ENCODE data around the gene CTTNBP2.

The CTTNBP2 gene

GRCh38 chr7:117790251-117790650 is 83.0 kb downstream of the CTTNBP2 start:
- Histone ChIP-seq H3K36me3 (ENCODE audit: control insufficient read depth, insufficient read depth, low read length) (no peaks in the 10 kb centered on the region), H3K4me1 (ENCODE audit: control insufficient read depth, insufficient read depth, low read length, poor library complexity, severe bottlenecking) (no peaks in the 10 kb centered on the region), H3K9me3 (ENCODE audit: control insufficient read depth, low read length) (no peaks in the 10 kb centered on the region), H3K27ac (ENCODE audit: low read depth, low read length, severe bottlenecking) (no peak overlapping the region), H3K4me3 (ENCODE audit: extremely low read depth, insufficient read depth, low read length, poor library complexity, severe bottlenecking) (no peak overlapping the region)
- WGBS, 2 experiments (ENCODE audit: insufficient coverage in 2 of 2) = no CpG with 5 or more reads among the region's 2 CpGs

GRCh38 chr7:117785431-117785830 is 87.8 kb downstream of the CTTNBP2 start:
- Histone ChIP-seq H3K9me3 (ENCODE audit: control insufficient read depth, low read length) (no peaks in the 10 kb centered on the region), H3K4me1 (ENCODE audit: control insufficient read depth, insufficient read depth, low read length, poor library complexity, severe bottlenecking) (no peaks in the 10 kb centered on the region), H3K27ac (ENCODE audit: low read depth, low read length, severe bottlenecking) (no peak overlapping the region), H3K36me3 (ENCODE audit: control insufficient read depth, insufficient read depth, low read length) (no peaks in the 10 kb centered on the region), H3K4me3 (ENCODE audit: extremely low read depth, insufficient read depth, low read length, poor library complexity, severe bottlenecking) (no peak overlapping the region)
- no CpG with 5 or more reads among the region's 1 CpG for WGBS, 2 experiments (ENCODE audit: insufficient coverage in 2 of 2)

GRCh38 chr7:117784315-117784714 is 88.9 kb downstream of the CTTNBP2 start:
- WGBS, 2 experiments (ENCODE audit: insufficient coverage in 2 of 2) = no CpG with 5 or more reads among the region's 1 CpG
- Histone ChIP-seq H3K4me3 (ENCODE audit: extremely low read depth, insufficient read depth, low read length, poor library complexity, severe bottlenecking) (no peak overlapping the region), H3K27ac (ENCODE audit: low read depth, low read length, severe bottlenecking) (no peak overlapping the region), H3K9me3 (ENCODE audit: control insufficient read depth, low read length) (no peaks in the 10 kb centered on the region), H3K4me1 (ENCODE audit: control insufficient read depth, insufficient read depth, low read length, poor library complexity, severe bottlenecking) (no peaks in the 10 kb centered on the region), H3K36me3 (ENCODE audit: control insufficient read depth, insufficient read depth, low read length) (no peaks in the 10 kb centered on the region)

- no peaks in the 10 kb centered on the region for H3K36me3 ChIP-seq (ENCODE audit: control insufficient read depth, insufficient read depth, low read length)
- 97 to 100% methylated on average over 1 to 3 of the region's 3 CpGs for WGBS, 2 experiments (ENCODE audit: insufficient coverage in 2 of 2)
- no peaks in the 10 kb centered on the region for H3K9me3 ChIP-seq (ENCODE audit: control insufficient read depth, low read length)
- no peak overlapping the region for H3K27ac ChIP-seq (ENCODE audit: low read depth, low read length, severe bottlenecking)
- no peaks in the 10 kb centered on the region for H3K4me1 ChIP-seq (ENCODE audit: control insufficient read depth, insufficient read depth, low read length, poor library complexity, severe bottlenecking)
- H3K4me3 ChIP-seq (ENCODE audit: extremely low read depth, insufficient read depth, low read length, poor library complexity, severe bottlenecking) = no peak overlapping the region
Observed at GRCh38 chr7:117782761-117783160, 90.5 kb downstream of the CTTNBP2 start.

- 83 to 100% methylated on average over 2 of the region's 2 CpGs for WGBS, 2 experiments (ENCODE audit: insufficient coverage in 2 of 2)
Observed at GRCh38 chr7:117781707-117782106, 91.5 kb downstream of the CTTNBP2 start.

GRCh38 chr7:117780832-117781231 is 92.4 kb downstream of the CTTNBP2 start:
- H3K4me1 ChIP-seq (ENCODE audit: control insufficient read depth, insufficient read depth, low read length, poor library complexity, severe bottlenecking) = no peaks in the 10 kb centered on the region
- no peaks in the 10 kb centered on the region for H3K9me3 ChIP-seq (ENCODE audit: control insufficient read depth, low read length)
- whole genome bisulfite sequencing, 2 experiments (ENCODE audit: insufficient coverage in 2 of 2) = no CpG with 5 or more reads among the region's 2 CpGs
- H3K27ac ChIP-seq (ENCODE audit: low read depth, low read length, severe bottlenecking) = no peak overlapping the region
- H3K4me3 ChIP-seq (ENCODE audit: extremely low read depth, insufficient read depth, low read length, poor library complexity, severe bottlenecking) = no peak overlapping the region
- no peaks in the 10 kb centered on the region for H3K36me3 ChIP-seq (ENCODE audit: control insufficient read depth, insufficient read depth, low read length)

More at GRCh38 chr7:117781707-117782106, 91.5 kb downstream of the CTTNBP2 start:
- no peaks in the 10 kb centered on the region for H3K9me3 ChIP-seq (ENCODE audit: control insufficient read depth, low read length)
- H3K4me1 ChIP-seq (ENCODE audit: control insufficient read depth, insufficient read depth, low read length, poor library complexity, severe bottlenecking) = no peaks in the 10 kb centered on the region
- H3K27ac ChIP-seq (ENCODE audit: low read depth, low read length, severe bottlenecking) = no peak overlapping the region
- no peak overlapping the region for H3K4me3 ChIP-seq (ENCODE audit: extremely low read depth, insufficient read depth, low read length, poor library complexity, severe bottlenecking)
- no peaks in the 10 kb centered on the region for H3K36me3 ChIP-seq (ENCODE audit: control insufficient read depth, insufficient read depth, low read length)

GRCh38 chr7:117777335-117778142 is 95.7 kb downstream of the CTTNBP2 start:
- Histone ChIP-seq H3K4me3 (ENCODE audit: extremely low read depth, insufficient read depth, low read length, poor library complexity, severe bottlenecking) (no peak overlapping the region), H3K36me3 (ENCODE audit: control insufficient read depth, insufficient read depth, low read length) (no peaks in the 10 kb centered on the region), H3K27ac (ENCODE audit: low read depth, low read length, severe bottlenecking) (no peak overlapping the region), H3K9me3 (ENCODE audit: control insufficient read depth, low read length) (no peaks in the 10 kb centered on the region), H3K4me1 (ENCODE audit: control insufficient read depth, insufficient read depth, low read length, poor library complexity, severe bottlenecking) (no peaks in the 10 kb centered on the region)
- 78 to 100% methylated on average over 1 of the region's 3 CpGs for WGBS, 2 experiments (ENCODE audit: insufficient coverage in 2 of 2)

- no peak overlapping the region for H3K4me3 ChIP-seq (ENCODE audit: extremely low read depth, insufficient read depth, low read length, poor library complexity, severe bottlenecking)
- no peaks in the 10 kb centered on the region for H3K4me1 ChIP-seq (ENCODE audit: control insufficient read depth, insufficient read depth, low read length, poor library complexity, severe bottlenecking)
- no peaks in the 10 kb centered on the region for H3K36me3 ChIP-seq (ENCODE audit: control insufficient read depth, insufficient read depth, low read length)
- no peak overlapping the region for H3K27ac ChIP-seq (ENCODE audit: low read depth, low read length, severe bottlenecking)
- H3K9me3 ChIP-seq (ENCODE audit: control insufficient read depth, low read length) = no peaks in the 10 kb centered on the region
Observed at GRCh38 chr7:117776224-117776623, 97.0 kb downstream of the CTTNBP2 start.

- H3K9me3 ChIP-seq (ENCODE audit: control insufficient read depth, low read length) = no peaks in the 10 kb centered on the region
- H3K4me3 ChIP-seq (ENCODE audit: extremely low read depth, insufficient read depth, low read length, poor library complexity, severe bottlenecking) = no peak overlapping the region
- H3K27ac ChIP-seq (ENCODE audit: low read depth, low read length, severe bottlenecking) = no peak overlapping the region
- no peaks in the 10 kb centered on the region for H3K36me3 ChIP-seq (ENCODE audit: control insufficient read depth, insufficient read depth, low read length)
- 92 to 93% methylated on average over 1 to 2 of the region's 2 CpGs for WGBS, 2 experiments (ENCODE audit: insufficient coverage in 2 of 2)
- no peaks in the 10 kb centered on the region for H3K4me1 ChIP-seq (ENCODE audit: control insufficient read depth, insufficient read depth, low read length, poor library complexity, severe bottlenecking)
Observed at GRCh38 chr7:117775801-117776200, 97.4 kb downstream of the CTTNBP2 start.

GRCh38 chr7:117774943-117775342 is 98.3 kb downstream of the CTTNBP2 start:
- no CpG with 5 or more reads among the region's 1 CpG for WGBS, 2 experiments (ENCODE audit: insufficient coverage in 2 of 2)
- Histone ChIP-seq H3K36me3 (ENCODE audit: control insufficient read depth, insufficient read depth, low read length) (no peaks in the 10 kb centered on the region), H3K4me3 (ENCODE audit: extremely low read depth, insufficient read depth, low read length, poor library complexity, severe bottlenecking) (no peak overlapping the region), H3K4me1 (ENCODE audit: control insufficient read depth, insufficient read depth, low read length, poor library complexity, severe bottlenecking) (no peaks in the 10 kb centered on the region), H3K9me3 (ENCODE audit: control insufficient read depth, low read length) (no peaks in the 10 kb centered on the region), H3K27ac (ENCODE audit: low read depth, low read length, severe bottlenecking) (no peak overlapping the region)

GRCh38 chr7:117772421-117772820 is 100.8 kb downstream of the CTTNBP2 start:
- no peak overlapping the region for H3K4me3 ChIP-seq (ENCODE audit: extremely low read depth, insufficient read depth, low read length, poor library complexity, severe bottlenecking)
- no peaks in the 10 kb centered on the region for H3K9me3 ChIP-seq (ENCODE audit: control insufficient read depth, low read length)
- no peaks in the 10 kb centered on the region for H3K4me1 ChIP-seq (ENCODE audit: control insufficient read depth, insufficient read depth, low read length, poor library complexity, severe bottlenecking)
- no peaks in the 10 kb centered on the region for H3K36me3 ChIP-seq (ENCODE audit: control insufficient read depth, insufficient read depth, low read length)
- no peak overlapping the region for H3K27ac ChIP-seq (ENCODE audit: low read depth, low read length, severe bottlenecking)
- WGBS, 2 experiments (ENCODE audit: insufficient coverage in 2 of 2) = 92 to 100% methylated on average over 2 of the region's 2 CpGs
